ENCODE data around the gene ZNF582.

GRCh38 chr19:56355517-56355916 lies 37.8 kb downstream of the ZNF582 start:
- TF ChIP-seq CTCF (IDR thresholded peaks at IDR 0.05) (no peak), POLR2A (IDR thresholded peaks at IDR 0.05) (no peak)

All from body of pancreas (tissue), 4 donors.